ENCODE data around the gene AGBL1. TPM values are rescaled to one million over a fixed set of nuclear protein-coding genes. Genes with fewer than 3 reads are reported as not detected.
"Not testable (repeated sequence)": the region's sequence is repeated elsewhere in the genome, so short reads cannot be mapped to it uniquely, and the experiment has no call there.

AGBL1 gene
- total and polyA plus RNA-seq, 2 donors (not counting 3 experiments of a cell fraction or from before 2014, with no cell fraction given): not detected

DNA sequence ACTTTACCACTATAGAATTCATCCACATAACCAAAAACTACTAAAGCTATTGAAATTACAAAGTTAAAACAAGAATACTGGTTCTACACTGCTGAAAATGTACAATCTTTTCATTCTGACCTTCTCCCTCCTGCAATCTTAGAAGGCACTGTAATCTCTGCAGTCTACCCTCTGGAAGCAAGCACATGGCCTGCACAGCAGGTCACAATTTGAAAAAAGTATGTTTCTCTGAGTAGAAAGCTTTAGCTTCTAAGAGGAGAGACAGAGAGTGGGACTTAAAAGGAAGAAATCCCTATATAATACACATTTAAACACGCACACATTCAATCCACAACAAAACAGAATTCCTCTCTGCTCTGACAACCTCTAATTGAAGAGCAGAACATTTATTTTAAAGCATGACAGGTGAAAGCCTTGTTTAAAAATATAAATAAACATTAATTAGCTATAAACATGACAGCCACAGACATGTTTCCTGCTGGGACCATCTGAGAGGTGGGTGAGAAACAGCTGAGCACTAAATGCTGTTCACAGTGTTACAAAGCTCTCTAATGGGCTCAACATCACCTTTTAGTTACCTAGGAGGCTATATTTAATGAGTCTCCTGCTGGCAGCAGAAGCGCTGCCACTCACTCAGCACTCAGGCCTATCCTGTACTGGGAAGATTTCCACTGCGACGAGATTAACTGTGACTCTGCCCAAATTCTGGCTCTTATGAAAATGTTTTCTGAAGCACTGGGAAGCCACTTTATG, 447.4 kb downstream of the AGBL1 start:
- H3K4me1 ChIP-seq (ENCODE audit: control insufficient read depth, extremely low read depth, insufficient read depth, low read length): no peaks in the 10 kb centered on the region
- no peak overlapping the region for H3K4me2 ChIP-seq (ENCODE audit: insufficient read depth, low read length)
- FAIRE-seq: no peak
- no peak for TF ChIP-seq POLR2A (IDR thresholded peaks at IDR 0.05; ENCODE audit: low read depth, low read length)
- TF ChIP-seq, protein P1, sequence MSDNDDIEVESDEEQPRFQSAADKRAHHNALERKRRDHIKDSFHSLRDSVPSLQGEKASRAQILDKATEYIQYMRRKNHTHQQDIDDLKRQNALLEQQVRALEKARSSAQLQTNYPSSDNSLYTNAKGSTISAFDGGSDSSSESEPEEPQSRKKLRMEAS (IDR thresholded peaks at IDR 0.05; ENCODE audit: insufficient read depth, insufficient read length): no peak
- TF ChIP-seq FOS (IDR thresholded peaks at IDR 0.05; ENCODE audit: borderline replicate concordance, insufficient read depth, low read length): no peak
- TF ChIP-seq, protein P2, sequence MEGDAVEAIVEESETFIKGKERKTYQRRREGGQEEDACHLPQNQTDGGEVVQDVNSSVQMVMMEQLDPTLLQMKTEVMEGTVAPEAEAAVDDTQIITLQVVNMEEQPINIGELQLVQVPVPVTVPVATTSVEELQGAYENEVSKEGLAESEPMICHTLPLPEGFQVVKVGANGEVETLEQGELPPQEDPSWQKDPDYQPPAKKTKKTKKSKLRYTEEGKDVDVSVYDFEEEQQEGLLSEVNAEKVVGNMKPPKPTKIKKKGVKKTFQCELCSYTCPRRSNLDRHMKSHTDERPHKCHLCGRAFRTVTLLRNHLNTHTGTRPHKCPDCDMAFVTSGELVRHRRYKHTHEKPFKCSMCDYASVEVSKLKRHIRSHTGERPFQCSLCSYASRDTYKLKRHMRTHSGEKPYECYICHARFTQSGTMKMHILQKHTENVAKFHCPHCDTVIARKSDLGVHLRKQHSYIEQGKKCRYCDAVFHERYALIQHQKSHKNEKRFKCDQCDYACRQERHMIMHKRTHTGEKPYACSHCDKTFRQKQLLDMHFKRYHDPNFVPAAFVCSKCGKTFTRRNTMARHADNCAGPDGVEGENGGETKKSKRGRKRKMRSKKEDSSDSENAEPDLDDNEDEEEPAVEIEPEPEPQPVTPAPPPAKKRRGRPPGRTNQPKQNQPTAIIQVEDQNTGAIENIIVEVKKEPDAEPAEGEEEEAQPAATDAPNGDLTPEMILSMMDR (IDR thresholded peaks at IDR 0.05; ENCODE audit: extremely low read depth in 1 of 2, insufficient read depth in 1 of 2, low read depth in 1 of 2, low read length in 2 of 2): no peak
- TF ChIP-seq GATA2 (IDR thresholded peaks at IDR 0.05; ENCODE audit: insufficient read depth, insufficient read length, low read depth, low read length): no peak
- TF ChIP-seq POLR2AphosphoS5 (IDR thresholded peaks at IDR 0.05; ENCODE audit: insufficient read depth, low read depth, low read length): no peak
- no peak for TF ChIP-seq JUN (IDR thresholded peaks at IDR 0.05; ENCODE audit: borderline replicate concordance, insufficient read depth, insufficient read length, low read depth)
- no peak for TF ChIP-seq MYC (IDR thresholded peaks at IDR 0.05; ENCODE audit: low read depth, low read length)
- TF ChIP-seq EZH2 (IDR thresholded peaks at IDR 0.05; ENCODE audit: borderline replicate concordance, low read depth, low read length, severe bottlenecking): no peak
- DNase-seq (ENCODE audit: low read depth, low spot score): no peak
- no peak overlapping the region for H3K4me3 ChIP-seq (replicated peaks in 1 of 3; ENCODE audit: insufficient read depth in 1 of 3, low read depth in 1 of 3, low read length in 3 of 3)
- dilution Hi-C loops (cut with MboI; ENCODE audit: extremely low pct_ligation_motif_present, low sequenced_read_pairs) (no loop called here), intact Hi-C loops (cut with micrococcal nuclease) (no loop called here)
- CTCF ChIA-PET: no interaction called here
- H3K9me1 ChIP-seq (replicated peaks; ENCODE audit: control insufficient read depth, extremely low read depth, insufficient read depth, low read length): no peaks in the 10 kb centered on the region
- no peaks in the 10 kb centered on the region for H3K36me3 ChIP-seq (ENCODE audit: control insufficient read depth in 2 of 2, extremely low read depth in 1 of 2, insufficient read depth in 2 of 2, low read length in 2 of 2)
- H4K20me1 ChIP-seq (replicated peaks; ENCODE audit: control insufficient read depth, extremely low read depth, insufficient read depth, low read length): no peaks in the 10 kb centered on the region
- no peaks in the 10 kb centered on the region for H3K27me3 ChIP-seq (ENCODE audit: control insufficient read depth in 2 of 2, insufficient read depth in 2 of 2, low read length in 2 of 2)
- no peak overlapping the region for H3K9ac ChIP-seq (replicated peaks; ENCODE audit: extremely low read depth, insufficient read depth, low read length)
- BruUV-seq (replicated peaks): no TSS peak
- peaks cover 3% of the 10 kb centered on the region for H3K9me3 ChIP-seq (replicated peaks; ENCODE audit: control insufficient read depth, insufficient read depth, low read length)
- no peak overlapping the region for H3K27ac ChIP-seq (ENCODE audit: insufficient read depth, low read depth, low read length)
- no peaks in the 10 kb centered on the region for H3K79me2 ChIP-seq (ENCODE audit: control insufficient read depth, insufficient read depth, low read length)
- no peak overlapping the region for H2AFZ ChIP-seq (ENCODE audit: low read depth, low read length)
- POLR2A ChIA-PET: no interaction called here

- H3K4me2 ChIP-seq (ENCODE audit: insufficient read depth, low read length); POLR2A ChIA-PET; H3K36me3 ChIP-seq (ENCODE audit: control insufficient read depth in 2 of 2, extremely low read depth in 1 of 2, insufficient read depth in 2 of 2, low read length in 2 of 2); BruUV-seq (replicated peaks); H3K27ac ChIP-seq (ENCODE audit: insufficient read depth, low read depth, low read length); H4K20me1 ChIP-seq (replicated peaks; ENCODE audit: control insufficient read depth, extremely low read depth, insufficient read depth, low read length); H3K9me3 ChIP-seq (replicated peaks; ENCODE audit: control insufficient read depth, insufficient read depth, low read length); H3K79me2 ChIP-seq (ENCODE audit: control insufficient read depth, insufficient read depth, low read length); H2AFZ ChIP-seq (ENCODE audit: low read depth, low read length); H3K4me3 ChIP-seq (replicated peaks in 1 of 3; ENCODE audit: insufficient read depth in 1 of 3, low read depth in 1 of 3, low read length in 3 of 3); FAIRE-seq; H3K9ac ChIP-seq (replicated peaks; ENCODE audit: extremely low read depth, insufficient read depth, low read length); DNase-seq (ENCODE audit: low read depth, low spot score); H3K27me3 ChIP-seq (ENCODE audit: control insufficient read depth in 2 of 2, insufficient read depth in 2 of 2, low read length in 2 of 2); CTCF ChIA-PET; H3K9me1 ChIP-seq (replicated peaks; ENCODE audit: control insufficient read depth, extremely low read depth, insufficient read depth, low read length); H3K4me1 ChIP-seq (ENCODE audit: control insufficient read depth, extremely low read depth, insufficient read depth, low read length); dilution Hi-C loops (cut with MboI; ENCODE audit: extremely low pct_ligation_motif_present, low sequenced_read_pairs); intact Hi-C loops (cut with micrococcal nuclease): not testable (repeated sequence)
Observed at GRCh38 chr15:86528094-86528493, 448.4 kb downstream of the AGBL1 start.

Data from endothelial cell of umbilical vein (primary cell).